SK-N-MC (cell line): ENCODE measurements around the gene GDF7.

Source experiments
- EZH2 ChIP-seq: fragments of 200-600 bp; sonication (generic); IDR thresholded peaks from one replicate; pipeline ENCODE4 v1.6.1; 2017; ENCODE audit warnings: antibody characterized with exemption
- FOXP2 ChIP-seq: optimal IDR thresholded peaks from 2 replicates; pipeline ENCODE3; 2011; ENCODE audit warnings: mild to moderate bottlenecking, moderate library complexity; ENCODE audit not compliant: insufficient read depth; ENCODE audit errors: extremely low read length, control extremely low read depth
- POLR2AphosphoS5 ChIP-seq: IDR thresholded peaks from 2 replicates; pipeline ENCODE4 v1.6.1; 2012; ENCODE audit warnings: mild to moderate bottlenecking, low read depth, low read length, borderline replicate concordance

GRCh38 chr2:20652673-20653575, 14.0 kb upstream of the GDF7 start:
- TF ChIP-seq EZH2, result no peak
- no peak for TF ChIP-seq POLR2AphosphoS5
- TF ChIP-seq FOXP2, result no peak
